Esophagus muscularis mucosa (tissue), 4 donors: ENCODE measurements around the gene IL1R2.

Experiments used
- CTCF ChIP-seq, 3 experiments: fragments of 200-600 bp in 2 of 3; fragments of 450-650 bp in 1 of 3; sonication (generic) in 2 of 3; IDR thresholded peaks; one replicate each; pipeline ENCODE4 v1.5.1; 2017 to 2019; ENCODE audit warnings: antibody characterized with exemption in 3 of 3, mild to moderate bottlenecking in 2 of 3, moderate library complexity in 1 of 3
- EP300 ChIP-seq: sonication (generic); formaldehyde crosslinking; IDR thresholded peaks from one replicate; pipeline ENCODE4 v1.6.1; 2017; ENCODE audit warnings: antibody characterized with exemption
- POLR2A ChIP-seq: fragments of 450-650 bp; IDR thresholded peaks from one replicate; pipeline ENCODE4 v1.6.1; 2017; ENCODE audit warnings: antibody characterized with exemption, moderate library complexity, mild to moderate bottlenecking, low read depth
- POLR2AphosphoS5 ChIP-seq, 2 donors: sonication (generic); formaldehyde crosslinking; IDR thresholded peaks; one replicate each; pipeline ENCODE4 v1.6.1; 2017; ENCODE audit warnings: antibody characterized with exemption in 2 of 2

DNA sequence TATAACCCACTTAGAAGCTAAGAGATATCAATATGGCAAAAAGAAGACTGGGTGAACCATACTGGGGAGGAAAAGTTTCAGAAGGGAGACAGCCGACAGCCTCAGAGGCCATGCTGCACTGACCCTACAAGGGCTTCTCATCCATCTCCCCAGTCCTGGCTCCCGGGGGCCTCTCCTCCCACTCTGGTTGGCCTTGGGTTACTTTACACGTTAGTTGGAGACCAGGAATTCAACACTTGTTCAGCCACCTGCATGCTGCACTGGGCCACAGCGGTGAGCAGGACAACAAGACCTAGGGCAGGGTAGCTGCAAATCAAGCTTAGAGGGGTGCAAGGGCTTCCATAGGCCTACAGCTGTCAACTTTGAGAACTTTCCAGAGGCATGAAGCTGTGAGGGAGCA is 28.6 kb upstream of the IL1R2 start:
- TF ChIP-seq CTCF (IDR thresholded peaks at IDR 0.05) (no peak), POLR2A (no peak), EP300 (no peak), POLR2AphosphoS5 (IDR thresholded peaks at IDR 0.05) (no peak)
